ENCODE results near the gene DYRK1A. TPM values are rescaled to one million over a fixed set of nuclear protein-coding genes. Genes with fewer than 3 reads are reported as not detected.

DYRK1A gene
- polyA plus RNA-seq, 1 donor (not counting 4 experiments of a cell fraction or from before 2014, with no cell fraction given) = 25.3 TPM

DNA sequence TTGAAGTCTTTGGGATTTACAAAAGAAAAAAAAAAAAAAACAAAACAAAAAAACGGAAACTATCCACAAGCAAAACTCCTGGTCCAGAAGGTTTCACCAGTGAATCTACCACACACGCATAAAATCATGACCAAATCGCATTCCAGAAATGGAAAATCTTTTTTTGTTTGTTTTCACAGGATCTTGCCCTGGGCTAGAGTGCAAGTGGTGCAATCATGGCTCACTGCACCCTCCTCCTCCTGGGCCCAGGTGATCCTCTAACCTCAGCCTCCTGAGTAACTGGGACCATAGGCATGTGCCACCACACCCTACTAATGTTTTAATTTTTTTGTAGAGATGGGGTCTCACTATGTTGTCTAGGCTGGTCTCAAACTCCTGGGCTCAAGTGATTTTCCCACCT, 100.5 kb downstream of the DYRK1A start:
- dilution Hi-C loops (cut with MboI; ENCODE audit: extremely low pct_ligation_motif_present, low sequenced_read_pairs) = no loop called here
- Histone ChIP-seq H3K4me2 (ENCODE audit: control insufficient read depth, extremely low read depth, insufficient read depth, low read depth, low read length) (no peak overlapping the region), H4K20me1 (ENCODE audit: control insufficient read depth, extremely low read depth, insufficient read depth, low read length) (peaks cover 15% of the 10 kb centered on the region), H2AFZ (ENCODE audit: control insufficient read depth, low read length) (no peak overlapping the region), H3K27me3 (ENCODE audit: control insufficient read depth, extremely low read depth, insufficient read depth, low read length) (no peaks in the 10 kb centered on the region), H3K9me3 (ENCODE audit: control insufficient read depth, low read depth, low read length) (no peaks in the 10 kb centered on the region), H3K4me1 (ENCODE audit: control insufficient read depth, extremely low read depth, insufficient read depth, low read length) (peaks cover 9% of the 10 kb centered on the region), H3K9ac (ENCODE audit: control insufficient read depth, extremely low read depth, insufficient read depth, low read length) (no peak overlapping the region), H3K79me2 (ENCODE audit: control insufficient read depth, insufficient read depth, low read length) (peaks cover 94% of the 10 kb centered on the region), H3K36me3 (ENCODE audit: control insufficient read depth in 2 of 2, extremely low read depth in 1 of 2, insufficient read depth in 2 of 2, low read length in 2 of 2) (peaks cover 0 to 2% of the 10 kb centered on the region in 2 experiments), H3K9me1 (ENCODE audit: control insufficient read depth, extremely low read depth, insufficient read depth, low read length) (peaks cover 3% of the 10 kb centered on the region), H3K27ac (ENCODE audit: control insufficient read depth, insufficient read depth, low read length) (no peak overlapping the region), H3K4me3 (ENCODE audit: control insufficient read depth in 2 of 3, extremely low read depth in 1 of 3, insufficient read depth in 2 of 3, low read depth in 1 of 3, low read length in 3 of 3) (no peak overlapping the region)
- DNase-seq (ENCODE audit: low read depth, low spot score) = no peak
- no peak for FAIRE-seq
- TF ChIP-seq, protein P1, sequence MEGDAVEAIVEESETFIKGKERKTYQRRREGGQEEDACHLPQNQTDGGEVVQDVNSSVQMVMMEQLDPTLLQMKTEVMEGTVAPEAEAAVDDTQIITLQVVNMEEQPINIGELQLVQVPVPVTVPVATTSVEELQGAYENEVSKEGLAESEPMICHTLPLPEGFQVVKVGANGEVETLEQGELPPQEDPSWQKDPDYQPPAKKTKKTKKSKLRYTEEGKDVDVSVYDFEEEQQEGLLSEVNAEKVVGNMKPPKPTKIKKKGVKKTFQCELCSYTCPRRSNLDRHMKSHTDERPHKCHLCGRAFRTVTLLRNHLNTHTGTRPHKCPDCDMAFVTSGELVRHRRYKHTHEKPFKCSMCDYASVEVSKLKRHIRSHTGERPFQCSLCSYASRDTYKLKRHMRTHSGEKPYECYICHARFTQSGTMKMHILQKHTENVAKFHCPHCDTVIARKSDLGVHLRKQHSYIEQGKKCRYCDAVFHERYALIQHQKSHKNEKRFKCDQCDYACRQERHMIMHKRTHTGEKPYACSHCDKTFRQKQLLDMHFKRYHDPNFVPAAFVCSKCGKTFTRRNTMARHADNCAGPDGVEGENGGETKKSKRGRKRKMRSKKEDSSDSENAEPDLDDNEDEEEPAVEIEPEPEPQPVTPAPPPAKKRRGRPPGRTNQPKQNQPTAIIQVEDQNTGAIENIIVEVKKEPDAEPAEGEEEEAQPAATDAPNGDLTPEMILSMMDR (optimal IDR thresholded peaks at IDR 0.05 in 1 of 3, IDR thresholded peaks at IDR 0.05 in 1 of 3, conservative IDR thresholded peaks at IDR 0.05 in 1 of 3; ENCODE audit: extremely low read depth in 1 of 3, insufficient read depth in 2 of 3, low read length in 3 of 3) = no peak
- no peak for TF ChIP-seq EZH2 (IDR thresholded peaks at IDR 0.05; ENCODE audit: low read length)

DNA sequence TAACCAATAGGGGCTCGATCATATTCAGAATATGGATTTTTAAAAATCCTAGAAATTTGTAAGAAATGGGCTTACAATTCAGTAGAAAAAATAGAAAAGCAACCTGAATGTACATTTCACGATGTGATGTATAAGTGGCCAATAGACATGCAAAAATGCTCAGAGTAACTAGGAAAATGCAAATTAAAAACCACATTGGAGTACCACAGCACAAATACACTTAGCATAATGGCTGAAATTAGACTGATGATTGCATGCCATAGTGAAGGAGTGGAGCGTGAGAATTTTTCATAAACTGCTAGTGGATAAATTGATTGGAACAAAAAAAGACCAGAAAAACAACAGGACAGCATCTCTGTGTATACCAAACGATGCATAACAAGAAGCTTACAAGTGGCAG, 102.3 kb downstream of the DYRK1A start:
- Histone ChIP-seq H2AFZ (ENCODE audit: control insufficient read depth, low read length) (no peak overlapping the region), H3K9ac (ENCODE audit: control insufficient read depth, extremely low read depth, insufficient read depth, low read length) (no peak overlapping the region), H3K36me3 (ENCODE audit: control insufficient read depth in 2 of 2, extremely low read depth in 1 of 2, insufficient read depth in 2 of 2, low read length in 2 of 2) (peaks cover 0 to 6% of the 10 kb centered on the region in 2 experiments), H3K9me1 (ENCODE audit: control insufficient read depth, extremely low read depth, insufficient read depth, low read length) (no peaks in the 10 kb centered on the region), H3K9me3 (ENCODE audit: control insufficient read depth, low read depth, low read length) (no peaks in the 10 kb centered on the region), H3K4me1 (ENCODE audit: control insufficient read depth, extremely low read depth, insufficient read depth, low read length) (no peaks in the 10 kb centered on the region), H3K27ac (ENCODE audit: control insufficient read depth, insufficient read depth, low read length) (no peak overlapping the region), H3K79me2 (ENCODE audit: control insufficient read depth, insufficient read depth, low read length) (peaks cover 90% of the 10 kb centered on the region), H3K4me3 (ENCODE audit: control insufficient read depth in 2 of 3, extremely low read depth in 1 of 3, insufficient read depth in 2 of 3, low read depth in 1 of 3, low read length in 3 of 3) (no peak overlapping the region), H3K27me3 (ENCODE audit: control insufficient read depth, extremely low read depth, insufficient read depth, low read length) (no peaks in the 10 kb centered on the region), H4K20me1 (ENCODE audit: control insufficient read depth, extremely low read depth, insufficient read depth, low read length) (peaks cover 3% of the 10 kb centered on the region), H3K4me2 (ENCODE audit: control insufficient read depth, extremely low read depth, insufficient read depth, low read depth, low read length) (no peak overlapping the region)
- no peak for DNase-seq (ENCODE audit: low read depth, low spot score)
- no peak for FAIRE-seq
- dilution Hi-C loops (cut with MboI; ENCODE audit: extremely low pct_ligation_motif_present, low sequenced_read_pairs) = no loop called here
- TF ChIP-seq, protein P1 (optimal IDR thresholded peaks at IDR 0.05 in 1 of 3, IDR thresholded peaks at IDR 0.05 in 1 of 3, conservative IDR thresholded peaks at IDR 0.05 in 1 of 3; ENCODE audit: extremely low read depth in 1 of 3, insufficient read depth in 2 of 3, low read length in 3 of 3) = no peak
- TF ChIP-seq EZH2 (IDR thresholded peaks at IDR 0.05; ENCODE audit: low read length) = no peak
